HG02642 (cell line): Measurements from ENCODE around the gene ITGAL.
"Not testable (repeated sequence)": the region's sequence is repeated elsewhere in the genome, so short reads cannot be mapped to it uniquely, and the experiment has no call there.

Source experiments
- ATAC-seq: cut with Tn5 transposase; IDR thresholded peaks from one replicate; pipeline ENCODE4 v1.9.1; 2021; ENCODE audit warnings: mild to moderate bottlenecking; ENCODE audit not compliant: unreplicated experiment, poor library complexity

Gene ITGAL

GRCh38 chr16:30457256-30457655, 15.3 kb upstream of the ITGAL start:
- ATAC-seq, result no peak

- no peak for ATAC-seq
Observed at GRCh38 chr16:30457743-30458560, 14.6 kb upstream of the ITGAL start.

- peak; percentile 82 for ATAC-seq
Observed at GRCh38 chr16:30458561-30459394, 13.8 kb upstream of the ITGAL start.

- no peak for ATAC-seq
Observed at GRCh38 chr16:30459456-30459855, 13.1 kb upstream of the ITGAL start.

GRCh38 chr16:30461426-30461825, 11.1 kb upstream of the ITGAL start:
- not testable (repeated sequence) for ATAC-seq

GRCh38 chr16:30464078-30464477, 8.5 kb upstream of the ITGAL start:
- no peak for ATAC-seq

- ATAC-seq, result no peak
Observed at GRCh38 chr16:30470170-30470512, 2.4 kb upstream of the ITGAL start.

- no peak for ATAC-seq
Observed at GRCh38 chr16:30470632-30470995, 1.9 kb upstream of the ITGAL start.

- ATAC-seq, result peak; percentile 33
Observed at GRCh38 chr16:30473231-30474073, 910 bp downstream of the ITGAL start.

GRCh38 chr16:30474074-30474452, 1.5 kb downstream of the ITGAL start:
- ATAC-seq, result no peak

- no peak for ATAC-seq
Observed at GRCh38 chr16:30474684-30475083, 2.1 kb downstream of the ITGAL start.

- no peak for ATAC-seq
Observed at GRCh38 chr16:30476991-30477390, 4.4 kb downstream of the ITGAL start.

- not testable (repeated sequence) for ATAC-seq
Observed at GRCh38 chr16:30477773-30478172, 5.2 kb downstream of the ITGAL start.

- ATAC-seq, result no peak
Observed at GRCh38 chr16:30478766-30479478, 6.4 kb downstream of the ITGAL start.

GRCh38 chr16:30481381-30481780, 8.8 kb downstream of the ITGAL start:
- no peak for ATAC-seq

GRCh38 chr16:30482366-30482765, 9.8 kb downstream of the ITGAL start:
- ATAC-seq, result no peak

- no peak for ATAC-seq
Observed at GRCh38 chr16:30484887-30485286, 12.3 kb downstream of the ITGAL start.

GRCh38 chr16:30485818-30486436, 13.4 kb downstream of the ITGAL start:
- ATAC-seq, result no peak

- ATAC-seq, result no peak
Observed at GRCh38 chr16:30488764-30489605, 16.4 kb downstream of the ITGAL start.
